Measurements from ENCODE around the gene ZNF341.
"Not testable (repeated sequence)": the region's sequence is repeated elsewhere in the genome, so short reads cannot be mapped to it uniquely, and the experiment has no call there.

ZNF341 gene

GRCh38 chr20:33730946-33731692 lies 677 bp upstream of the ZNF341 start:
- no peak for DNase-seq (ENCODE audit: low read depth, low spot score)

- DNase-seq (ENCODE audit: low read depth, low spot score), result no peak
Observed at GRCh38 chr20:33732166-33732970, 572 bp downstream of the ZNF341 start.

GRCh38 chr20:33733654-33734576 lies 2.1 kb downstream of the ZNF341 start:
- DNase-seq (ENCODE audit: low read depth, low spot score), result no peak

- no peak for DNase-seq (ENCODE audit: low read depth, low spot score)
Observed at GRCh38 chr20:33736962-33737361, 5.2 kb downstream of the ZNF341 start.

- DNase-seq (ENCODE audit: low read depth, low spot score), result no peak
Observed at GRCh38 chr20:33739493-33739892, 7.7 kb downstream of the ZNF341 start.

- DNase-seq (ENCODE audit: low read depth, low spot score), result no peak
Observed at GRCh38 chr20:33740189-33740588, 8.4 kb downstream of the ZNF341 start.

GRCh38 chr20:33744181-33744580 lies 12.4 kb downstream of the ZNF341 start:
- DNase-seq (ENCODE audit: low read depth, low spot score), result no peak

- DNase-seq (ENCODE audit: low read depth, low spot score), result no peak
Observed at GRCh38 chr20:33744773-33745385, 13.1 kb downstream of the ZNF341 start.

GRCh38 chr20:33746325-33746998 lies 14.7 kb downstream of the ZNF341 start:
- no peak for DNase-seq (ENCODE audit: low read depth, low spot score)

GRCh38 chr20:33751775-33752174 lies 20.0 kb downstream of the ZNF341 start:
- DNase-seq (ENCODE audit: low read depth, low spot score), result no peak

GRCh38 chr20:33753143-33753542 lies 21.3 kb downstream of the ZNF341 start:
- DNase-seq (ENCODE audit: low read depth, low spot score), result no peak

GRCh38 chr20:33753763-33754162 lies 22.0 kb downstream of the ZNF341 start:
- no peak for DNase-seq (ENCODE audit: low read depth, low spot score)

- DNase-seq (ENCODE audit: low read depth, low spot score), result not testable (repeated sequence)
Observed at GRCh38 chr20:33755936-33756490, 24.2 kb downstream of the ZNF341 start.

- DNase-seq (ENCODE audit: low read depth, low spot score), result no peak
Observed at GRCh38 chr20:33757046-33757445, 25.2 kb downstream of the ZNF341 start.

- no peak for DNase-seq (ENCODE audit: low read depth, low spot score)
Observed at GRCh38 chr20:33757458-33757857, 25.7 kb downstream of the ZNF341 start.

GRCh38 chr20:33761698-33762250 lies 30.0 kb downstream of the ZNF341 start:
- no peak for DNase-seq (ENCODE audit: low read depth, low spot score)

- DNase-seq (ENCODE audit: low read depth, low spot score), result no peak
Observed at GRCh38 chr20:33765099-33765498, 33.3 kb downstream of the ZNF341 start.

- DNase-seq (ENCODE audit: low read depth, low spot score), result no peak
Observed at GRCh38 chr20:33765592-33765991, 33.8 kb downstream of the ZNF341 start.

GRCh38 chr20:33766686-33767085 lies 34.9 kb downstream of the ZNF341 start:
- DNase-seq (ENCODE audit: low read depth, low spot score), result no peak

- DNase-seq (ENCODE audit: low read depth, low spot score), result no peak
Observed at GRCh38 chr20:33767777-33768138, 36.0 kb downstream of the ZNF341 start.
